Kidney tubule cell (primary cell): Measurements from ENCODE around the gene CNNM3.
"Not testable (repeated sequence)": the region's sequence is repeated elsewhere in the genome, so short reads cannot be mapped to it uniquely, and the experiment has no call there.

Experiments used
- DNase-seq: peaks from one replicate; pipeline ENCODE4 v3.0.0-alpha.2; 2018; ENCODE audit warnings: low spot score

Gene CNNM3

GRCh38 chr2:96799623-96799935, 16.5 kb upstream of the CNNM3 start:
- no peak for DNase-seq

GRCh38 chr2:96800061-96801004, 15.7 kb upstream of the CNNM3 start:
- DNase-seq, result no peak

- peak; percentile 79 for DNase-seq
Observed at GRCh38 chr2:96801005-96801785, 14.9 kb upstream of the CNNM3 start.

GRCh38 chr2:96801786-96802595, 14.1 kb upstream of the CNNM3 start:
- DNase-seq, result peak; percentile 71

- DNase-seq, result peak; percentile 12
Observed at GRCh38 chr2:96802721-96803120, 13.3 kb upstream of the CNNM3 start.

- DNase-seq, result no peak
Observed at GRCh38 chr2:96804986-96805385, 11.1 kb upstream of the CNNM3 start.

GRCh38 chr2:96805946-96806345, 10.1 kb upstream of the CNNM3 start:
- DNase-seq, result not testable (repeated sequence)

GRCh38 chr2:96806468-96807126, 9.5 kb upstream of the CNNM3 start:
- DNase-seq, result peak; percentile 68

GRCh38 chr2:96807127-96807471, 9.0 kb upstream of the CNNM3 start:
- DNase-seq, result no peak

GRCh38 chr2:96808176-96808837, 7.8 kb upstream of the CNNM3 start:
- DNase-seq, result no peak

- DNase-seq, result no peak
Observed at GRCh38 chr2:96809216-96809882, 6.7 kb upstream of the CNNM3 start.

- DNase-seq, result no peak
Observed at GRCh38 chr2:96809951-96810782, 5.9 kb upstream of the CNNM3 start.

- DNase-seq, result no peak
Observed at GRCh38 chr2:96810783-96811192, 5.3 kb upstream of the CNNM3 start.

GRCh38 chr2:96811917-96812316, 4.2 kb upstream of the CNNM3 start:
- DNase-seq, result no peak

- DNase-seq, result no peak
Observed at GRCh38 chr2:96813656-96814055, 2.4 kb upstream of the CNNM3 start.

- DNase-seq, result peak; percentile 55
Observed at GRCh38 chr2:96815326-96816126, 542 bp upstream of the CNNM3 start.

GRCh38 chr2:96816836-96817702, 1.0 kb downstream of the CNNM3 start:
- DNase-seq, result no peak

GRCh38 chr2:96817882-96818281, 1.8 kb downstream of the CNNM3 start:
- DNase-seq, result no peak
